HG03175 (cell line): Measurements from ENCODE around the gene F5.
A peak's percentile ranks its signal among the peaks of the same experiment; 100 is the strongest.
"Not testable (repeated sequence)": the region's sequence is repeated elsewhere in the genome, so short reads cannot be mapped to it uniquely, and the experiment has no call there.

Source experiments
- ATAC-seq: cut with Tn5 transposase; IDR thresholded peaks from one replicate; pipeline ENCODE4 v1.9.1; 2021; ENCODE audit warnings: mild to moderate bottlenecking, moderate library complexity; ENCODE audit not compliant: unreplicated experiment

The F5 gene

DNA sequence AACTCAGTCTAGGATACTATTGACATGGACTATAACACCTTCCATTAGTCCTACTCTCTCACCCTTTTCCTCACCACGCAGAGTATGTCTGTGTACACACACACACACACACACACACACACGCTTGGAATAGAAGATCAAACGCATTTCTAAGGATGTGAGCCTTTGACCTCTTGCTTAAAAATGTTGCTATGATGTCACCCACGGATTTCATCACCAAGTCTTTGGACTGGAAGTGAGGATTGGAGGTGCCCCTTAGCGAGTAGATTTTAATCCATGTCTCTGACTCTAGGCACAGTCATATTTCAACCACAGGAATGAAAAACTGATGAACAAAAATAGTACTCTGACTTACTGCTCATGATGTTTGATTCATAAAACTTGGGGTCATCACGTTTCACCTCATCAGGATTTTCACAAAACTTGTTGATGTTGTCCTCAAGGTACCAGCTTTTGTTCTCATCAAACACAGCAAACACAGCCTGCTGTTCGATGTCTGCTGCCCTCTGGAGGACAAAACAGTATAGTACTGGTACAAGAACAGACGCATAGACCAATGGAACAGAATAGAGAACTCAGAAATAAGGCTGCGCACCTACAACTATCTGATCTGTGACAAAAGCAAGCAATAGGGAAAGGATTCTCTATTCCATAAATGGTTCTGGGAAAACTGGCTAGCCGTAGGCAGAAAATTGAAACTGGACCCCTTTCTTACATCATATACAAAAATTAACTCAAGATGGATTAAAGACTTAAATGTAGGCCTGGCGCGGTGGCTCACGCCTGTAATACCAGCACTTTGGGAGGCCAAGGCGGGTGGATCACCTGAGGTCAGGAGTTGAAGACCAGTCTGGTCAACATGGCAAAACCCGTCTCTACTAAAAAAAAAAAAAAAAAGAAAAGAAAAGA, 39.9 kb downstream of the F5 start:
- peak; percentile 69 for ATAC-seq

DNA sequence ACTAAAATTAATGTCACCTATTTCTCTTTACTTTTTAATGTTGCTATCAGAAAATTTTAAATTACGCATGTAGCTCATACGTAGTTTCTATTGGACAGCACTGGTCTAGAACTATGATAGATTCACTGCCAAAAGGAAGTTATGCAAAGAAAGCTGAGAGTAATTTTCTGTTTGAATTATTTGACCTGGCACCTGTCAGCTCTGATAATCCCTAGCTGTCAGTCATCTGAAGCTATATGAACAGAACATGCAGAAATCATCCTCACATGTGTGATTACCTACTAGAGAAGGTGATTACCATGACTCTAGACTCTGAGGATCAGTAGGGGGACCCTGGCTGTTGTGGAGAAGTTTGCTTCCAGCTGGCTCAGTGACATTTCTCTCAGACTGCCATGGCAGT, 40.8 kb downstream of the F5 start:
- no peak for ATAC-seq

DNA sequence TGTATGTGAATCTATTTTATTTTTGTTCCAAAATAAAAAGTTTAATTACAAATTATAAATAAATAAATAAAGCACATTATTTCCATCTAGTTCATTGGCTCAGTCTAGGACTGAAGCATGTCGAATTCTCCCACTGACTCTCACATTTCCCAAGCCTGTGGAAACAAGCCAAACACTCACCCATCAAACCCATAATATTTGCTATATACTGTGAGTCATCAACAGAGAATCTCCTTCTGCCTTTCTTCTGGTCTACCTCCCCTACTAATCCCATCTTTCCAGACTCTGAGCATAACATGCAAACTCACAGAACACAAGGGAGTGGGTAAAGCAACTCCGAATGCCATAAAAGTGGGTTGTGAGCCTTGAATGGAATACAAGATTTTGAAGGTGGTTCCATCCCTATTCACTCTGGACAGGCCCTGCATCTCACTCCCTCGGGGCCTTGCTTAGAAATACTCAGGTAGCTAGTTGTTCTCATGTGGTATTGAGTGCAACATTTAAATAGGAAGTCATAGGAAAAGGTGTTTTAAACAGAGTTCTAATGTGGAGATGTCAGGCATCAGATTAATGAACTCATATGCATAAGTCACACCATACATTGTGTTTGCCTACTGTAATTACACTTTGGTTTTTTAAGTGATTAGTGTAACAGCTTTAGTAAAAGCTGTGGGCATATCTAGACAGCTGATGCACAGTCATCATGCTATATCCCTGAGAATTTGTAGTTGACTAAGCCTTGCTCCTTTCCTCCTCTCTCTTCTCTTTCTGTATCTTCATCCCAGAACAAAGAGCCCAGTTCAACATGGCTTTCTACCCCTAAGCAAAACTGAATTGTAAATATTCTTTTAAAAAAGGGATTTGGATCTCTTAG, 47.0 kb downstream of the F5 start:
- ATAC-seq: no peak

DNA sequence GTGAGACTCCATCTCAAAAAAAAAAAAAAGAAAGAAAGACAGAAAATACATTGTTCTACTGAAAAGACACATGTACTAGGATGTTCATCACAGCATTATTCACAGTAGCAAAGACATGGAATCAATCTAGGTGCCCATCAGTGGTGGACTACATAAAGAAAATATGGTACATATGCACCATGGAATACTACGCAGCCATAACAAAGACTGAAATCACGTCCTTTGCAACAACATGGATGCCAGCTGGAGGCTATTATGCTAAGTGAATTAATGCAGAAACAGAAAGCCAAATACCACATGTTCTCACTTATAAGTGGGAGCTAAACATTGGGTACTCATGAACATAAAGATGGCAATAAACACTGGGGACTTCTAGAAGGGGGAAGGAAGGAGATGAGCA, 51.6 kb downstream of the F5 start:
- no peak for ATAC-seq

DNA sequence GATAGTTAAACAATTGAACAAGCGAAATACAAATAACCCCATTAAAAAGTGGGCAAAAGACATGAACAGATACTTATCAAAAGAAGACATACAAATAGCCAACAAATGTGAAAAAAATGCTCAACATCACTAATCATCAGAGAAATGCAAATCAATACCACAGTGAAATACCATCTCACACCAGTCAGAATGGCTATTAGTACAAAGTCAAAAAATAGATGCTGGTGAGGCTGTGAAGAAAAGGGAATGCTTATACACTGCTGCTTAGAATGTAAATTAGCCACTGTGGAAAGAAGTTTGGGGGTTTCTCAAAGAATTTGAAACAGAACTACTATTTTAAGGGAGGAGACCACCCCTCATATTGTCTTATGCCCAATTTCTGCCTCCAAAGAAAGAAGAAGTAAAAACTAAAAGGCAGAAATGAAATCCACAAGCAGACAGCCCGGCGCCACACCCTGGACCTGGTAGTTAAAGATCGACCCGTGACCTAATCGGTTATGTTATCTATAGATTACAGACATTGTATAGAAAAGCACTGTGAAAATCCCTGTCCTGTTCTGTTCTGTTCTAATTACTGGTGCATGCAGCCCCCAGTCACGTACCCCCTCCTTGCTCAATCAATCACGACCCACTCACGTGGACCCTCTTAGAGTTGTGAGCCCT, 52.6 kb downstream of the F5 start:
- ATAC-seq: not testable (repeated sequence)

DNA sequence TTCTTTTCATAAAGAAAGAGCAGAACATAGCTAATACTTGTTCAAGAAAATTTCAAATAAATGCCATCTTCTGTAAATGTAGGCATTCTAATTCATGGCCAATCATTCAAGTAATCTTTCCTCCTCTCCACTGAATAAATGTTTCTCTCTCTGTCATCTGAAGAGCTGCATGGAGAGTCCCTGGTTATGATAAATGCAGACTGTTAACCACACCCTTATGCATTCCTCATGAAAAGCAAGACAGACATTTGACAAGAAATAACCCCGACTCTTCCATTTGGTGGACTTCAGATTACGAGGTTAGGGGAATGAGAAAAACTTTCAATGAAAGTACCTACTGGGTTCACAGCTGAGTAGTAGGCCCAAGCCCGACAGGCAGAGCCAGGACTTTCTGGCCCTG, 55.8 kb downstream of the F5 start:
- no peak for ATAC-seq

DNA sequence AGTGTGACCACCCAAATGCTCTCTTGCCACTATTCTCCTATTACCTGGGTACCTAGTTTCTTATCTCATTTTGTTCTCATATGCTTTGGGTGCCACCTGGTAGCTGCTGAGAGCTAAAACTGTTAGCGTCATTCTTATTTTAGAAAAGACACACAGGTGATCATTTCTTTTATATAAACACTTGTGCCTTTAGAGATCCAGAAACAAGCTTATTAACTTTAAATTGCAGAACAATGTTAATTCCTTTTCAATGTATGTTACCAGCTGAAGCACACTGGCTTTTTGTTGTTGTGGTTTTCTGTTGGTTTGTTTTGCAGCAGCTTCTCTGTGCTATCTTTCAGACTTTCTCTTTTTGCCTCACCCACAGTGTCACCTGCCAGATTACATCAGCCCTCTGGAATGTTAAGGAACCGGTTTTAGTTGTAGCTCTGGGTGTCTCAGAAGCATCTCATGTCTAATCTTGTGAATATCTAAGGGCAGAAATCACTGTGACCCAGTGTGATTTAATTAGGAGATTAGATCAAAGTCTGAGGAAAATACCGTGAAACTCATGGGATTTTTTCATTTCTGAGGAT, 57.1 kb downstream of the F5 start:
- no peak for ATAC-seq

DNA sequence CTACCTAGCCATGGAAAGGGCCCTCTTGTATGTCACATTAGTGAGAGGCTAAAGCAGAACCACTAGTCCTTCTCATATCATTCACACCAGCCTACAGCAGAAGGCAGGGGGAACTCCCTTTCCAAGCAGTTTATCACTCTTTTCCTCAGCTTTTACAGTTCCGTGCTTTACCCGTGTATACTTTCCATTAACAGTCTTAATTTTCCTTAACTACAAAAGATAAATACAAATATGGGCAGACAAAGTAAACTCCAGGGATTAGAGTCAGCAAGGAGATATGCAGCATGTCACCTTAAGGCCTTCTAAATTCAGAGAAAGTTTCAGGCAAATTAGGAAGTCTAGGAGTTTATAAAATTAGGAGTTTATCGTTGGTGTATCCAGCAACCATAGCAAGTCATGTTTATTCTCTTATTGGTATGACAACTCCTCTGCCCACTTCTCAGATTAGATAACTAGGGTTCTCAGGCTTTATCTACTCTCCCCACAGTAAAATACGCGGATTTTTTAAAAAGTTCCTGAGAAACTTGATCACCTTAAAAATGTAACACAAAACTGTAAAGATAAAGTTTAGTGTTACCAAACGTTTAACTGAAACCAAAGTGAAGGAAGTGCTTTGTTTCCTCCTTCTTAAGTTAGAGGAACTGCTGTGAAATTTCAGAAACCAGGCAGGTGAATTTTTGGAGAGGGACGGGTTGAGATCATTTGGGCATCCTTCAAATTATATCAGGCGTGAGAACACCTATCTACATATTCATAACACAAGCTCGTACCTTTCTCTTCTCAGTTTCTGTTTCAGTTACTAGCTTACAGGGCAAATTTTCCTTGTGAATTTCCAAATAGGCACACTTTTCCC, 57.8 kb downstream of the F5 start:
- ATAC-seq: no peak

DNA sequence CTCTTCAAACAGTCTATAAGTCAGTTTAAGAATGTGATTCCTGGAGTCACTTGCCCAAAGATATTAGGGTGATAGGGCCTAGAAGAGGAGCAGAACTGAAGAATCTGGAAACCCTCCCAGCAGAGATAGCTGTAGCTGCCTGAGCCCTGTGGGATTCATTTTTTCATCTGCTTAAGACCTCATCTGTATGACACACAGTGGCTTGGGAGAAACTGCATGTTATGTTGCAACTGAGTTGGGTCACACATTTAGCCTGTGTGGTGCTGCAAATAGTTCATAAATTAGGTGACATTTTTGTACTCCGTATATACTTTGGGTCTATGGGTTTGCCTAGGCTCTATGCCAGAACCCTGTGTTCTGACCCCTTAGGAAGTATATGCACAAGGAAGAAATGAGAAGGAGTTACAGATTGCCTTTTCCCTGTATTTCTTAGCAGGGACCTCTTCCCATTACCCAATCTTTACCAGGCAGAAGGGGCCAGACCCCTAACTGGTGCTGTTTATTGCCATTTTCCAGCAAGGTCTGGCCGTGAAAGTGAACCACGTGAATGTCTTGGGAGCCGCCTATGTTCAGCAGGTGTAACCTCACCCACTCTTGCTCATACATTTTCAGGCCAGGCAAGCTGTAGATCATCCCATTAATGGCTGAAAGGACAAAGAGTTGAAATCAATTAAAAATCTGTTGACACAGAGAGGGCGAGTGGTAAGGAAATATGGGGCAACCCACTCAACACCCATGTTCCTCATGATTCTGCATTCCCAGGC, 58.6 kb downstream of the F5 start:
- ATAC-seq: no peak

DNA sequence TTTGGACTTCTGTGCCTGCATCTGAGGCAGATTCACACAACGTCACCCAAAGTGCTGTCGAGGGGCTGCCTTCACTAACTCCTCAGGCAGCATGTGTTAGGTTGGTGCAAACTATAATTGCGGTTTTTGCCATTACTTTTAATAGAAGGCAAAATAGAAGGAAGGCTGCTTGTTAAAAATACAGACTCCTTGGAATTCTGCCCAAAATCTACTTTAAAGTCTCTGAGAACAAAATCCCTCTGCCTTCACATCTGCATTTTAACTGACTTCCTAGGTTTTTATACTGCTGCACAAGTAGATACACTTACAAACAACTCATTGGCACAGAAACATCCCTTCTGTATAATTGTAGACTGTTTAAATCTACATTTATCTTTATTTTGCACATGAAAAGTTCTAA, 59.3 kb downstream of the F5 start:
- no peak for ATAC-seq

DNA sequence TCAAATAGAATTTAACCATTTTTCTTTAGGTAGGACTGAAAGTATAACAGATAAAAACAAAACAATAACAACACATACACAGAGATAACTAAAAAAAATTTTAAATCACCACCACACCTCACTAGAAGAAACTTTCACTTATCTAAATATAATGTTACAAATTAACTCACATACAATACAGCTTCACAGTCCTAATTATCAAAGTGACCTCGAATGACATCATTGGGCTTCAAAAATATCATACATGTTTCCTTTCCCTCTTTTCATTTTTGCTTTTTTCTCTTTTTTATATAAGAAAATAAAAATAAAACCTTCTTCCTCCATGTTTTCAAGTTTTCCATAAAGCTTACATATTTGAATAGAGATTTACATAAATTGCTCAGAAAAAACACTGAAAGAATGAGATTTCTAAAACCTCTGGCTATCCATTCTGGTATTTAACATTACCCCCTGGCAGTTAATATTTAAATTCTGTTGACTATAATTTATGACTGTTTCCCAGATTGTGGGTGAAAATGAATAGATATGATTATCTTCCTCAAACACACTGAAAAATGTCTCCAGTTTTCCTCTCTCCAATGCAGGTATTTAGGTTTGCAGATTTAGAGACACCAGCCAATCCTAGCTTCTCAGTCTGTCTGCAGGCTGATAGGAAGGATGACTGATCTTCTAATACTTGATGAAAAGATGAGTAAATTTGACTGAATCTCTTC, 60.0 kb downstream of the F5 start:
- no peak for ATAC-seq

DNA sequence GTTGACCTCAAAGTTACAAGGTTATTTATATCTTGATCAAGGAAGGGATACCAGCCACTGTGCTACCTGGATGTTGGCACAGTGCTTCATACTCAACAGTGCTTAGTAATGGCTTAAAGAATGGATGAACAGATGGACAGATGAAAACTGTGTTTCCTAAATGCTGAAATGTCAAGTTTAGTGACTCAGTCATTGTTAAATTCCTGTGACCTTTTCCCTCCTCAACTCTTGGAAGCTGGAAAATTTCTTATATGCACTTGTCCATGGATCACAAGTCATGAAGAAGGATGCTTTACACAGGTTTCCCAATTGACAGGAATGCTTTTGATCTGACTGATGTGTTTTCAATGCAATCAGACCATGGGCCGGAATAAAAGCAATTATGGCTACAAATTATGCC, 60.9 kb downstream of the F5 start:
- ATAC-seq: no peak

DNA sequence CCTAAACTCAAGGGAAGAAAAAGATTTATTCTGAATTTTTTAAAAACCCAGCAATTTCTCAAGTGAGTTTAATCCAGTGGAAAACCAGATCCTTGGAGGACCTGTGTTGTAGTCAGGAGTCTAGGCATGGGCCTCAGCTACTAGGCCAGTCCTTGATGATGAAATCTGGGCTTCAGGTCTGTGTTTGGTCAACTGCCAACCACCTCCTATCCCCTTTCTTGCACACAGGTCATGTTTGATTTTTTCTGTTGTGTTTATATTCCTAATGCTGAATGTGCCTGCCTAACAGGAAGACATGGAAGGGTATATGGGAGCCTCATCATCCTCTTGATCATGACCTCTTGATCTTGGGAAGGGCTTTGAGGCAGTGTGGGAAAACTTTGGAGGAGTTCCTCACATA, 62.4 kb downstream of the F5 start:
- ATAC-seq: no peak

DNA sequence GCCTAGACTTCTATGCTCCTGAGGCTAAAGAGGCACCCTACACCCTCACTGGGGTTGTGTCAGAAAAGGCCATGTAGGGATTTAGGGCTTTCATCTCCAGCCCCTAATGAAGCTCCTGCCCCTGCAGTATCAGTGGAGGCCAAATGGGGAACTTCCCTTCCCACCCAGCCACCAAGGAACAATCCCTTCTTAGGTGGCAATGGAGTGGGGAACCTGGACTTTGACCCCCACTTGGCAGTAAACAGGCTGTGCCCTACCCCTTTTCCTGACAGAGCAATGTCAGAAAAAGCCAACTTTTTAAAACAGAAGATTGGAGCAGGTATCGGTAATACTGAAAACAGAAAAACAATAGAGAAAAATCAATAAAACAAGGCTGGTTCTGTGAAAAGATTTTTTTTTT, 65.1 kb downstream of the F5 start:
- no peak for ATAC-seq

DNA sequence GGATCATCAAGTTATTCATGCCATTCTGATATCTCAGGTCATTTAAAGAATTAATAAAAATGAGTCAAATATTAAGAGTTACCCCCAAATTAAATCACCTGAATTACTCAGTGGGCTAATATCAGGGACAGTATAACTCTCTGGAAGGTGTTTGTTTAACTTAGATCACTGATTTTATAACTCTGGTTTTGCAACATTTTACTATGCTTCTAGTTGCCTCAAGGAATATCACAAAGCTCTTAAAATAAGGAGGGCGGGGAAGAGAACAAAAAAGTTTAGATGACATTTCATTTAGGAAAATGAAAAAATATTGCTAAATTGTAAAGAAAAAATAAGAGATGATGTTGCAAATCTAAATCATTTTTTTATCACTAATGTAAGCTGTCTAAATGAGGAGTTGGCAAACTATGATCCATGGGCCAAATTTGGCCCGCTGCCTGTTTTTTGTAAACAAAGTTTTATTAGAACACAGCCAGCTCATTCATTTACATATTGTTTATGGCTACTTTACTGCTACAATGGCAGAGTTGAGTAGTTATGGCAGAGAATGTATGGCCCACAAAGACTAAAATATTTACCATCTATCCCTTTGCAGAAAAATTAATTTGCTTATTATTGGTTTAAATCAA, 68.6 kb downstream of the F5 start:
- no peak for ATAC-seq

DNA sequence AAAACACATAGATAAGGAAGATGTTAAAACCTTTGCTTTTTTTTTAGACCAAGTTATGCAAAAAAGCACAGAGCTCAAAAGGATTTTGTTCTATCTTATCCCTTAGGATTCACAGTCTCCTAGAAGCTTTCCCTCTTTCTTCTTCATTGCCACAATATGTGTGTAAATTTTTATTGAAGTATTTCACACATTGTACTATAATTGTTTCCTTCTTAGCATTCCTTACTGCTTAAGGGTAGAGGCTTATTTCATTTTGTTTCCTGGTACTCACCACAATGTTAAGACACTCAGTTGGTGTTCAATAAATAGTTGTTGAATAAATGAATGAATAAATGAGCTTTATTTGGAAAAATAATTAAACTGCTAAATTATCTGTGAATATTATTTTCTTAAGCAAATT, 70.6 kb downstream of the F5 start:
- no peak for ATAC-seq

DNA sequence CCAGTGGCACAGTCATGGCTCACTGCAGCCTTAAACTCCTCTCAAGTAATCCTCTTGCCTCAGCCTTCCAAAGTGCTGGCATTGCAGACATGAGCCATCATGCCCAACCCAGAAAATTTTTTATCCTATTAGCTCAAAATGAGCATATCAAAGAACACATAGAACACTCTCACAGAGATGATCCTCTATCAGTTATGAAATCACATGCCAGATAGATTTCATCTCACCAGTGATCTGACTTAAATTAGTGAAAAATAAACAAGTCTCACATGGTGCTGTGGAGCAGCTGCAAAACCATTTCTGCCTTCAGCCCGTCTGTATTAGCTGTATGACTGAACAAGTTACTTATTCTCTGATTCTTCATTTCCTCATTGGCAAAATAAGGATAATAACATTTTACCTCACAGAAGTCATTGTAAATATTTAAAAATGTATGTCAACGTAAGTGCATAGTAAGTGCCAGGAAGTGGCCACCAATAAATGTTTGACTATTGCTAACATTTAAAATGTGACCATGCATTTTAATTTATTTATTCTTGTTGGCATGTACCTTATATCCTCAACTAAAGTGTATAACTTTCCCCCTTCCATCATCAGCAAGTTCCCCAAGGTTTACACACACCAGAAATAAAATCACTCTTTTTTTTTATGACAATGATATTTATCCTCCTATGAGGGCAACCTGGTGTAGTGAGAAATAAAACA, 71.6 kb downstream of the F5 start:
- ATAC-seq: no peak

DNA sequence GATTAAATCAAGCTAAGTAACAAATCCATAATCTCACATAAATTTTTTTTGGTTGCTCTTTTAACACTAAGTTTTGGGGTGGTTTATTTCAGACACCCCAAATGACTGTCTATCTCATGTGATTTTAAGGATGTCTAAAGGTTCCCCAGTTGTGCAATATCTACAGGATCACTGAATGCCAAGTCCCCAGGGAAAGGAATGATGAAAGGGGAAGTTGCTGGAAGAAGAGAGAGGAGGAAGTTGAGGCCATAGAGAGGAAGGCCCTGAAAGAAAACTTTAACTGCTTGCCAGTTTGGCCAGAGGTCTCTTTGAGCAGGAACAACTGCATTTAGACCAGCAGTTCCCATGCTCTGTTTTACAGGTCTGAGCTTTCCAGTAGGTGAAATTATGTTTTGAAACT, 73.1 kb downstream of the F5 start:
- no peak for ATAC-seq
